ENCODE data around the gene BRD7. TPM values are rescaled to one million over a fixed set of nuclear protein-coding genes. Genes with fewer than 3 reads are reported as not detected.
A peak's percentile ranks its signal among the peaks of the same experiment; 100 is the strongest.

The BRD7 gene
- total and polyA plus RNA-seq, 2 of the 13 experiments (the other 11 are each of a cell fraction or from before 2014, with no cell fraction given) = 82.3 to 149 TPM

DNA sequence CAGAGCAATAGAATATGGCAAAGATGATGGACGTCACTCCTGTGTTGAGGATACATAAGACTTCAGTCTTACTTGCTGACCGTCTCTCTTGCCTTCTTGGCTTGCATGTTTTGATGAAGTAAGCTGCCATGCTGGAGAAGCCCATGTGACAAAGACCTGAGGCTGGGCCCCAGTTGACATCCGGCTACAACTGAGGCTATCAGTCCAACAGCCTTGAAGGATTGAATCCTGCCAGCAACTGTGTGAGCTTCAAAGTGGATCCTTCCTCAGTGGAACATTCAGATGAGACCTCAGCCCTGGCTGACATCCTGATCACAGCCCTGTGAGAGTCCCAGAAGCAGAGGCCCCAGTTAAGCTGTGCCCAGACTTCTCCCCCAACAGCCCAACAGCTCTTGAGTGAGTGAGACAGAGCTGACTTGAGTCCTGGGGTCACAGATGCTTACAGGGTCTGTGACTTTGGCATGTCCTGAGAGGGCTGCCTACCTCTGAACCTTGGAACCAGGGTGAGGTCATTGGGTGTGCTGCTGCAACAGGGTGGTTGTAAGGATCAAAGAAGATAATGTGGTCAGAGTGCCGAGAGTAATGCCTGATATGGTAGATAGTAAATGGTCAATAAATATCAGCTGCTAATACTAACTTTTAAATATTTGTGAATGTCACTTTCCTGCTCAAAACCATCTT, 2.4 kb upstream of the BRD7 start (continued):
- TF ChIP-seq, protein P1, sequence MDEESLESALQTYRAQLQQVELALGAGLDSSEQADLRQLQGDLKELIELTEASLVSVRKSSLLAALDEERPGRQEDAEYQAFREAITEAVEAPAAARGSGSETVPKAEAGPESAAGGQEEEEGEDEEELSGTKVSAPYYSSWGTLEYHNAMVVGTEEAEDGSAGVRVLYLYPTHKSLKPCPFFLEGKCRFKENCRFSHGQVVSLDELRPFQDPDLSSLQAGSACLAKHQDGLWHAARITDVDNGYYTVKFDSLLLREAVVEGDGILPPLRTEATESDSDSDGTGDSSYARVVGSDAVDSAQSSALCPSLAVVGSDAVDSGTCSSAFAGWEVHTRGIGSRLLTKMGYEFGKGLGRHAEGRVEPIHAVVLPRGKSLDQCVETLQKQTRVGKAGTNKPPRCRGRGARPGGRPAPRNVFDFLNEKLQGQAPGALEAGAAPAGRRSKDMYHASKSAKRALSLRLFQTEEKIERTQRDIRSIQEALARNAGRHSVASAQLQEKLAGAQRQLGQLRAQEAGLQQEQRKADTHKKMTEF (CRISPR knock-in tag; IDR thresholded peaks at IDR 0.05) = no peak
- TF ChIP-seq KAT8 (CRISPR knock-in tag; IDR thresholded peaks at IDR 0.05) (no peak), XRCC5 (optimal IDR thresholded peaks at IDR 0.05; ENCODE audit: low read length) (peak; percentile 17), JUND (CRISPR knock-in tag; IDR thresholded peaks at IDR 0.05) (peak; percentile 57; the same call in 1 of the 2 replicates), CCDC6 (CRISPR knock-in tag; IDR thresholded peaks at IDR 0.05) (no peak), ZMYM3 (CRISPR knock-in tag; IDR thresholded peaks at IDR 0.05) (peak; percentile 17; the same call in 1 of the 2 replicates), MYC (CRISPR knock-in tag; IDR thresholded peaks at IDR 0.05; ENCODE audit: borderline replicate concordance) (peak; percentile 32; the same call in 1 of the 2 replicates), NFIC (IDR thresholded peaks at IDR 0.05; ENCODE audit: low read length) (no peak), ZNF619 (CRISPR knock-in tag; IDR thresholded peaks at IDR 0.05) (no peak), CBX1 (IDR thresholded peaks at IDR 0.05; ENCODE audit: low read depth) (no peak), FOXK2 (IDR thresholded peaks at IDR 0.05) (no peak), CEBPG (CRISPR knock-in tag; IDR thresholded peaks at IDR 0.05) (peak; percentile 24; the same call in 1 of the 2 replicates), CBX2 (IDR thresholded peaks at IDR 0.05; ENCODE audit: low read depth, low read length) (no peak), CBX2 (CRISPR knock-in tag; IDR thresholded peaks at IDR 0.05; ENCODE audit: low read depth) (no peak), SP4 (CRISPR knock-in tag; IDR thresholded peaks at IDR 0.05) (no peak), TRIM24 (CRISPR knock-in tag; IDR thresholded peaks at IDR 0.05) (no peak), ZNF709 (CRISPR knock-in tag; IDR thresholded peaks at IDR 0.05) (no peak; the same call in 1 of the 2 replicates), ZNF713 (CRISPR knock-in tag; IDR thresholded peaks at IDR 0.05) (no peak), ZC3H13 (CRISPR knock-in tag; IDR thresholded peaks at IDR 0.05) (no peak)
- TF ChIP-seq, protein P2, sequence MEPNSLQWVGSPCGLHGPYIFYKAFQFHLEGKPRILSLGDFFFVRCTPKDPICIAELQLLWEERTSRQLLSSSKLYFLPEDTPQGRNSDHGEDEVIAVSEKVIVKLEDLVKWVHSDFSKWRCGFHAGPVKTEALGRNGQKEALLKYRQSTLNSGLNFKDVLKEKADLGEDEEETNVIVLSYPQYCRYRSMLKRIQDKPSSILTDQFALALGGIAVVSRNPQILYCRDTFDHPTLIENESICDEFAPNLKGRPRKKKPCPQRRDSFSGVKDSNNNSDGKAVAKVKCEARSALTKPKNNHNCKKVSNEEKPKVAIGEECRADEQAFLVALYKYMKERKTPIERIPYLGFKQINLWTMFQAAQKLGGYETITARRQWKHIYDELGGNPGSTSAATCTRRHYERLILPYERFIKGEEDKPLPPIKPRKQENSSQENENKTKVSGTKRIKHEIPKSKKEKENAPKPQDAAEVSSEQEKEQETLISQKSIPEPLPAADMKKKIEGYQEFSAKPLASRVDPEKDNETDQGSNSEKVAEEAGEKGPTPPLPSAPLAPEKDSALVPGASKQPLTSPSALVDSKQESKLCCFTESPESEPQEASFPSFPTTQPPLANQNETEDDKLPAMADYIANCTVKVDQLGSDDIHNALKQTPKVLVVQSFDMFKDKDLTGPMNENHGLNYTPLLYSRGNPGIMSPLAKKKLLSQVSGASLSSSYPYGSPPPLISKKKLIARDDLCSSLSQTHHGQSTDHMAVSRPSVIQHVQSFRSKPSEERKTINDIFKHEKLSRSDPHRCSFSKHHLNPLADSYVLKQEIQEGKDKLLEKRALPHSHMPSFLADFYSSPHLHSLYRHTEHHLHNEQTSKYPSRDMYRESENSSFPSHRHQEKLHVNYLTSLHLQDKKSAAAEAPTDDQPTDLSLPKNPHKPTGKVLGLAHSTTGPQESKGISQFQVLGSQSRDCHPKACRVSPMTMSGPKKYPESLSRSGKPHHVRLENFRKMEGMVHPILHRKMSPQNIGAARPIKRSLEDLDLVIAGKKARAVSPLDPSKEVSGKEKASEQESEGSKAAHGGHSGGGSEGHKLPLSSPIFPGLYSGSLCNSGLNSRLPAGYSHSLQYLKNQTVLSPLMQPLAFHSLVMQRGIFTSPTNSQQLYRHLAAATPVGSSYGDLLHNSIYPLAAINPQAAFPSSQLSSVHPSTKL (CRISPR knock-in tag; IDR thresholded peaks at IDR 0.05) = peak; percentile 53; the same call in 1 of the 2 replicates
- TF ChIP-seq, protein P3, sequence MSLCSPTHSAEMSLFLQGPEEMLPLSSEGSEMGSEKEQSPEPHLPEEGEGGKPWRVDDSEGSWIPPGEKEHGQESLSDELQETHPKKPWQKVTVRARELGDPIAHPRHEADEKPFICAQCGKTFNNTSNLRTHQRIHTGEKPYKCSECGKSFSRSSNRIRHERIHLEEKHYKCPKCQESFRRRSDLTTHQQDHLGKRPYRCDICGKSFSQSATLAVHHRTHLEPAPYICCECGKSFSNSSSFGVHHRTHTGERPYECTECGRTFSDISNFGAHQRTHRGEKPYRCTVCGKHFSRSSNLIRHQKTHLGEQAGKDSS (CRISPR knock-in tag; IDR thresholded peaks at IDR 0.05; ENCODE audit: borderline replicate concordance, low read depth) = no peak
- TF ChIP-seq, protein P4, sequence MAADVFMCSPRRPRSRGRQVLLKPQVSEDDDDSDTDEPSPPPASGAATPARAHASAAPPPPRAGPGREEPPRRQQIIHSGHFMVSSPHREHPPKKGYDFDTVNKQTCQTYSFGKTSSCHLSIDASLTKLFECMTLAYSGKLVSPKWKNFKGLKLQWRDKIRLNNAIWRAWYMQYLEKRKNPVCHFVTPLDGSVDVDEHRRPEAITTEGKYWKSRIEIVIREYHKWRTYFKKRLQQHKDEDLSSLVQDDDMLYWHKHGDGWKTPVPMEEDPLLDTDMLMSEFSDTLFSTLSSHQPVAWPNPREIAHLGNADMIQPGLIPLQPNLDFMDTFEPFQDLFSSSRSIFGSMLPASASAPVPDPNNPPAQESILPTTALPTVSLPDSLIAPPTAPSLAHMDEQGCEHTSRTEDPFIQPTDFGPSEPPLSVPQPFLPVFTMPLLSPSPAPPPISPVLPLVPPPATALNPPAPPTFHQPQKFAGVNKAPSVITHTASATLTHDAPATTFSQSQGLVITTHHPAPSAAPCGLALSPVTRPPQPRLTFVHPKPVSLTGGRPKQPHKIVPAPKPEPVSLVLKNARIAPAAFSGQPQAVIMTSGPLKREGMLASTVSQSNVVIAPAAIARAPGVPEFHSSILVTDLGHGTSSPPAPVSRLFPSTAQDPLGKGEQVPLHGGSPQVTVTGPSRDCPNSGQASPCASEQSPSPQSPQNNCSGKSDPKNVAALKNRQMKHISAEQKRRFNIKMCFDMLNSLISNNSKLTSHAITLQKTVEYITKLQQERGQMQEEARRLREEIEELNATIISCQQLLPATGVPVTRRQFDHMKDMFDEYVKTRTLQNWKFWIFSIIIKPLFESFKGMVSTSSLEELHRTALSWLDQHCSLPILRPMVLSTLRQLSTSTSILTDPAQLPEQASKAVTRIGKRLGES (CRISPR knock-in tag; IDR thresholded peaks at IDR 0.05; ENCODE audit: borderline replicate concordance) = no peak

Data from HepG2 (cell line).